GM18505 (cell line): ENCODE data around the gene WDR48.
A peak's percentile ranks its signal among the peaks of the same experiment; 100 is the strongest.

Experiments used
- ATAC-seq: cut with Tn5 transposase; IDR thresholded peaks from one replicate; pipeline ENCODE4 v1.9.1; 2021; ENCODE audit not compliant: unreplicated experiment
- POLR2A ChIP-seq: IDR thresholded peaks from 4 replicates; pipeline ENCODE4 v1.6.1; 2011; ENCODE audit warnings: borderline replicate concordance; ENCODE audit not compliant: insufficient read depth, insufficient read length; ENCODE audit errors: extremely low read depth

WDR48 gene

GRCh38 chr3:39051649-39052561 lies at the start of gene WDR48, which contains the start of gene SCN11A:
TSS of gene WDR48 (plus strand) at chr3:39052016. CDS start at chr3:39052026, 10 bp downstream.
TSS of gene SCN11A (minus strand) at chr3:39051944. CDS start at chr3:38950362, 101,582 bp downstream.
- peak; percentile 97 for ATAC-seq
- peak; percentile 95 for TF ChIP-seq POLR2A

GRCh38 chr3:39005295-39005694 lies 46.5 kb upstream of the WDR48 start:
- ATAC-seq: no peak
- TF ChIP-seq POLR2A: no peak

GRCh38 chr3:39011191-39011736 lies 40.6 kb upstream of the WDR48 start:
- no peak for TF ChIP-seq POLR2A
- ATAC-seq: no peak

- ATAC-seq: no peak
- no peak for TF ChIP-seq POLR2A
Measured at GRCh38 chr3:39013289-39013688, 38.5 kb upstream of the WDR48 start.

GRCh38 chr3:39013921-39014509 lies 37.8 kb upstream of the WDR48 start:
- no peak for TF ChIP-seq POLR2A
- no peak for ATAC-seq

- ATAC-seq: no peak
- no peak for TF ChIP-seq POLR2A
Measured at GRCh38 chr3:39015418-39015817, 36.4 kb upstream of the WDR48 start.

GRCh38 chr3:39019299-39019698 lies 32.5 kb upstream of the WDR48 start:
- ATAC-seq: no peak
- no peak for TF ChIP-seq POLR2A

GRCh38 chr3:39021029-39021428 lies 30.8 kb upstream of the WDR48 start:
- ATAC-seq: no peak
- no peak for TF ChIP-seq POLR2A

GRCh38 chr3:39021465-39022285 lies 30.1 kb upstream of the WDR48 start:
- no peak for TF ChIP-seq POLR2A
- no peak for ATAC-seq

GRCh38 chr3:39022286-39022630 lies 29.6 kb upstream of the WDR48 start:
- ATAC-seq: no peak
- no peak for TF ChIP-seq POLR2A

- ATAC-seq: no peak
Measured at GRCh38 chr3:39024497-39024896, 27.3 kb upstream of the WDR48 start.

GRCh38 chr3:39025222-39025970 lies 26.4 kb upstream of the WDR48 start:
- no peak for TF ChIP-seq POLR2A
- ATAC-seq: no peak

More at GRCh38 chr3:39024497-39024896, 27.3 kb upstream of the WDR48 start:
- TF ChIP-seq POLR2A: no peak
